ENCODE measurements around the gene RYR2. TPM values are rescaled to one million over a fixed set of nuclear protein-coding genes. Genes with fewer than 3 reads are reported as not detected.

The RYR2 gene
- total RNA-seq, 4 donors from 2014 or later: 0.23 to 4.6 (median 0.89) TPM

DNA sequence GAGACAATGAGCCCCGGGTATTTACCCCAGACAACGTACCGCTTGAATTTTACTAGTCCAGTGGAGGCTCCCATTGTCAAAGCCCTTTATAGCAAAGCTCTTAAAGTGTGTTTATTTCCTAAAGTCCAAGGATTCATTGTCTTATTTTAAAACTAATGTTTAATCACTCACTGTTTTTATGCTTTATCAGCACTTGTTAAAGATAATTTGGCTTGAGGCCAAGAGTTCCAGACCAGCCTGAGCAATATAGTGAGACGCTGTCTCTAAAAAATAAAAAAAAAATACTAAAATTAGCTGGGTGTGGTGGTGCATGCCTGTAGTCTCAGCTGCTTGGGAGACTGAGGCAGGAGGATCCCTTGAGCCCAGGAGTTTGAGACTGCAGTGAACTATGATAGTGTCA lies 202.8 kb downstream of the RYR2 start:
- no peak for TF ChIP-seq POLR2A (IDR thresholded peaks at IDR 0.05)
- TF ChIP-seq, protein P1, sequence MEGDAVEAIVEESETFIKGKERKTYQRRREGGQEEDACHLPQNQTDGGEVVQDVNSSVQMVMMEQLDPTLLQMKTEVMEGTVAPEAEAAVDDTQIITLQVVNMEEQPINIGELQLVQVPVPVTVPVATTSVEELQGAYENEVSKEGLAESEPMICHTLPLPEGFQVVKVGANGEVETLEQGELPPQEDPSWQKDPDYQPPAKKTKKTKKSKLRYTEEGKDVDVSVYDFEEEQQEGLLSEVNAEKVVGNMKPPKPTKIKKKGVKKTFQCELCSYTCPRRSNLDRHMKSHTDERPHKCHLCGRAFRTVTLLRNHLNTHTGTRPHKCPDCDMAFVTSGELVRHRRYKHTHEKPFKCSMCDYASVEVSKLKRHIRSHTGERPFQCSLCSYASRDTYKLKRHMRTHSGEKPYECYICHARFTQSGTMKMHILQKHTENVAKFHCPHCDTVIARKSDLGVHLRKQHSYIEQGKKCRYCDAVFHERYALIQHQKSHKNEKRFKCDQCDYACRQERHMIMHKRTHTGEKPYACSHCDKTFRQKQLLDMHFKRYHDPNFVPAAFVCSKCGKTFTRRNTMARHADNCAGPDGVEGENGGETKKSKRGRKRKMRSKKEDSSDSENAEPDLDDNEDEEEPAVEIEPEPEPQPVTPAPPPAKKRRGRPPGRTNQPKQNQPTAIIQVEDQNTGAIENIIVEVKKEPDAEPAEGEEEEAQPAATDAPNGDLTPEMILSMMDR (IDR thresholded peaks at IDR 0.05): no peak
- no peaks in the 10 kb centered on the region for H3K36me3 ChIP-seq
- no peaks in the 10 kb centered on the region for H3K27me3 ChIP-seq
- H3K4me3 ChIP-seq: no peak overlapping the region
- no peaks in the 10 kb centered on the region for H3K4me1 ChIP-seq
- no peaks in the 10 kb centered on the region for H3K9me3 ChIP-seq
- no peak for DNase-seq
- intact Hi-C loops (cut with DNase I): no loop called here
- 78 to 85% methylated on average over 4 of the region's 4 CpGs for WGBS, 2 donors
- H3K27ac ChIP-seq: no peak overlapping the region

DNA sequence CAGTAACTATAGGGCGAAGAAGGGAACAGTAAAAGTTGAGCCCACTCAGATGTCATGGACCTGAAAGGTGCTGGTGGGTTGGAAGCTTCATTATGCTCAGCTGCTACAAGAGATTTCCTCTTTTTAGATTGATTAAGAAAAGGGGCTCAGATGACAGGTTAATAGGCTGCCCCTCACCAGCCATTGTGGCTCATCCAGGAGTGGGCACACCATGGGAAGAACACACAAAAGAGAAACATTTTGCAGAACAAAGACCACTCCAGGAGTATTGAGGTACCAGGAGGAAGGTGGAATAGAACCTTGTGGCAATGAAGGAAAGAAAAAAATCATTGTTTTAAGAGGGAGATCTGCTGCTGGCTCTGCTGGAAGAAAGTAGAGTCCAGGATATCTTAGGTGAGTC lies 205.5 kb downstream of the RYR2 start:
- intact Hi-C loops (cut with DNase I): no loop called here
- Histone ChIP-seq H3K27ac (no peak overlapping the region), H3K36me3 (no peaks in the 10 kb centered on the region), H3K9me3 (no peaks in the 10 kb centered on the region), H3K4me3 (no peak overlapping the region), H3K27me3 (no peaks in the 10 kb centered on the region), H3K4me1 (no peaks in the 10 kb centered on the region)
- TF ChIP-seq POLR2A (IDR thresholded peaks at IDR 0.05): no peak
- TF ChIP-seq, protein P1 (IDR thresholded peaks at IDR 0.05): no peak
- no peak for DNase-seq
- WGBS, 2 donors: 44 to 90% methylated on average over 1 of the region's 1 CpG

DNA sequence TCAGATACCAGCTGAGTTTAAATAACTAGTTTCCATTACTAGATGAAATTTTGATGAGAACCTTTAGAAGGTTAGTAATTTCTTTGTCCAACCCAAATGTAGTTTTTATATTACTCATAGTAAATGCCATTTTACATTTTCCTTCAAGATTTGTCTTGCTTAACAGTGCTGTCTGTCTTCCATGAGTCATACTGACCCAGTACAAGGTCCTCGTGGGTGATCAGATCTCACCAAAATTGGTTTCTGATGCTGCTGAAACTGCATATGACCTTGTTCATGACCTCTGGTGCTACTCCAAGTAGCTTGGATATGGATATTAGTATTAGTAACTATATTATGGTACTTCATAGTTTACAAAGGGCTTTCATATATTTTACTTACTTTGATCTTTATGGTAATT lies 207.1 kb downstream of the RYR2 start:
- H3K27ac ChIP-seq: no peak overlapping the region
- no peaks in the 10 kb centered on the region for H3K9me3 ChIP-seq
- intact Hi-C loops (cut with DNase I): no loop called here
- 38 to 40% methylated on average over 1 of the region's 1 CpG for WGBS, 2 donors
- no peaks in the 10 kb centered on the region for H3K4me1 ChIP-seq
- TF ChIP-seq, protein P1 (IDR thresholded peaks at IDR 0.05): no peak
- TF ChIP-seq POLR2A (IDR thresholded peaks at IDR 0.05): no peak
- H3K36me3 ChIP-seq: no peaks in the 10 kb centered on the region
- H3K27me3 ChIP-seq: no peaks in the 10 kb centered on the region
- no peak for DNase-seq
- no peak overlapping the region for H3K4me3 ChIP-seq

DNA sequence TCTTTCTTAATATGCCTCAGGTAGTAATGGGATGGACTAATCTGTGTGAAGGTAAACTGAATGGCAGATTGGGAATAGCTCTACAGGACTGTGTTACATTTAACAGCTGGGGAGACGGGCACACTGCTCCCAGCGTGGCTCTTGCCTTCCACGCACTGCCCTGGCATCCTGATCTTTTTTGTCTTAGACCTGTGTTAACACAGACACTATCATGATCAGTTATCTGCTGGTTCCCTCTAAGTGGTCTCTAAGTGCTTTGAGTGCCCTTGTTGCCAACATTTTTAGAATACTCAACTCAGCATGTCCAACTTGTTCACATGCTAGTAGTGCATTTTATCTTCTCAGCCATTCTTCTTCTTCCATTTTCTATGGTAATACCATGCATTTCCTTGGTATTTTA lies 208.1 kb downstream of the RYR2 start:
- Histone ChIP-seq H3K4me1 (no peaks in the 10 kb centered on the region), H3K27ac (no peak overlapping the region), H3K4me3 (no peak overlapping the region), H3K27me3 (no peaks in the 10 kb centered on the region), H3K36me3 (no peaks in the 10 kb centered on the region), H3K9me3 (no peaks in the 10 kb centered on the region)
- WGBS, 2 donors: 80 to 91% methylated on average over 3 of the region's 3 CpGs
- TF ChIP-seq POLR2A (IDR thresholded peaks at IDR 0.05): no peak
- TF ChIP-seq, protein P1 (IDR thresholded peaks at IDR 0.05): no peak
- DNase-seq: no peak
- intact Hi-C loops (cut with DNase I): no loop called here

DNA sequence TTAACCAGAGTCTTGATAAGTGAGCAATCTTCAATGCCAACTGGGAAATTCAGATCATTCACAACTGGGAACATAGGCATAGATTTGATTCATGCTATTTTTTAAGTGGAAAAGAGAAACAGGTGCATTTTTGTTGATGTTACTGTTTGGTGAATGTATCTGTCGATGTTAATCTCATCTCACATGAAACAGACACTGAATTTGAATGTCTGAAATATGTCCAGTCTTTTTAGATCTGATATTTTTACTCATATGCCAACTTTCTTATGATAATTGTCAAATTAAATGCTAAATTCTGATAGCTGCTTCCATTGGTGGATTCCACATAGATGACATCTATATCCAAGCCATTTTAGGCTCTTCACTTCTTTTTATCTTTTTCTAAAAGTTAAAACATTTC lies 213.1 kb downstream of the RYR2 start:
- H3K4me1 ChIP-seq: no peaks in the 10 kb centered on the region
- DNase-seq: no peak
- H3K36me3 ChIP-seq: no peaks in the 10 kb centered on the region
- TF ChIP-seq POLR2A (IDR thresholded peaks at IDR 0.05): no peak
- TF ChIP-seq, protein P1 (IDR thresholded peaks at IDR 0.05): no peak
- H3K27me3 ChIP-seq: no peaks in the 10 kb centered on the region
- no peak overlapping the region for H3K27ac ChIP-seq
- H3K4me3 ChIP-seq: no peak overlapping the region
- 68 to 76% methylated on average over 1 of the region's 1 CpG for WGBS, 2 donors
- no peaks in the 10 kb centered on the region for H3K9me3 ChIP-seq
- intact Hi-C loops (cut with DNase I): no loop called here

Data from esophagus squamous epithelium (tissue), 5 donors.